Stimulated activated effector memory CD8-positive, alpha-beta T cell treated with anti-CD3 and anti-CD28 coated beads, Interleukin-12 subunit alpha, Interleukin-12 subunit beta, amount 100 ng/mL, for 72 hours (primary cell): Measurements from ENCODE around the gene SHISA6.

Source experiments
- ATAC-seq: fragments of 150-1000 bp; cut with Tn5 transposase; 2 replicates; pipeline ENCODE4 v1.10.0; 2021
- DNase-seq, 2 donors: peaks; one replicate each; pipeline ENCODE4 v3.0.0; 2021 to 2022; ENCODE audit warnings: low spot score in 2 of 2
- H3K27ac Mint-ChIP-seq: one replicate; pipeline ENCODE4 v1.8.0; 2022; ENCODE audit warnings: mild to moderate bottlenecking, mixed read lengths
- H3K36me3 Mint-ChIP-seq: one replicate; pipeline ENCODE4 v1.8.0; 2022; ENCODE audit warnings: mild to moderate bottlenecking, mixed read lengths
- H3K4me1 Mint-ChIP-seq: one replicate; pipeline ENCODE4 v1.8.0; 2022; ENCODE audit warnings: mixed read lengths
- H3K4me3 Mint-ChIP-seq: one replicate; pipeline ENCODE4 v1.8.0; 2022; ENCODE audit warnings: mild to moderate bottlenecking, mixed read lengths
- H3K9me3 Mint-ChIP-seq: one replicate; pipeline ENCODE4 v1.8.0; 2022; ENCODE audit warnings: mixed read lengths

SHISA6 gene

DNA sequence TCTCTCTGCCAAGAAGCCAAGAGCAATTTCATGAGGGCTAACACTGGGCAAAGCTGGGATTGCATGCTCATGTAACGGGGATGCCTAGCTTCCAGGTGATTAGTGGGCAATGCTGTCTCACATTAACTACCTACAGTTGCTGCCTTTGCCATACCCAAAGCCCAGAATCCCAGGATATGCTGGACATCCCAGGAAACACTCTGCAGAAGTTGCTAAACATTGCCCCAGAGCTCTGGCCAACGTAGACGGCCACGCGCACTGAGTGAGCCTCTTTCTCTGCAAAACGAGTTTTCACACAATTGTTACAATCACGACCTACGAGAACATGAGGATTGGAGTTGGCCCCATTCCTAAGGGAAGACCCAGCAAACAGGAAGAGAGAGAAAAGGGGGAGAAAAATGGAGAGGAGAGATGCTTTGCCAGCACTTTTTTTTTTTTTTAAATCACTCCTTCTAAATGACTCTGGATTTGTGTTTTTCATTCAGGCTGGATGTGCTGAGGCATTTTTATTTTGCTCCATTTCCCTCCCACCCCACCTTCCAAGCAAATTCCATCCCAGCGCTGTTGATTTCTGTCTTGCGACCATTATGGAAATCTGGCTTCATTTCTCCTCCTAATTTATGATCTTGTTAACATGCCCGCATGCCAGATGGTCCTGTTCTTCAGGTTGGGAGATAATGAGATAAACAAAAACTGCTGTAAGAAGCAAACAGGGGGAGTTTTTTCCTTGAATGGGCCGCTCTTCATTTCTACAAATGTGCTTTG is 244.5 kb downstream of the SHISA6 start:
- Mint-ChIP-seq H3K4me1 (peaks cover 5% of the 10 kb centered on the region), H3K9me3 (peaks cover 7% of the 10 kb centered on the region), H3K36me3 (no peaks in the 10 kb centered on the region), H3K27ac (no peak overlapping the region), H3K4me3 (no peak overlapping the region)
- DNase-seq (no peak), ATAC-seq (no peak)

DNA sequence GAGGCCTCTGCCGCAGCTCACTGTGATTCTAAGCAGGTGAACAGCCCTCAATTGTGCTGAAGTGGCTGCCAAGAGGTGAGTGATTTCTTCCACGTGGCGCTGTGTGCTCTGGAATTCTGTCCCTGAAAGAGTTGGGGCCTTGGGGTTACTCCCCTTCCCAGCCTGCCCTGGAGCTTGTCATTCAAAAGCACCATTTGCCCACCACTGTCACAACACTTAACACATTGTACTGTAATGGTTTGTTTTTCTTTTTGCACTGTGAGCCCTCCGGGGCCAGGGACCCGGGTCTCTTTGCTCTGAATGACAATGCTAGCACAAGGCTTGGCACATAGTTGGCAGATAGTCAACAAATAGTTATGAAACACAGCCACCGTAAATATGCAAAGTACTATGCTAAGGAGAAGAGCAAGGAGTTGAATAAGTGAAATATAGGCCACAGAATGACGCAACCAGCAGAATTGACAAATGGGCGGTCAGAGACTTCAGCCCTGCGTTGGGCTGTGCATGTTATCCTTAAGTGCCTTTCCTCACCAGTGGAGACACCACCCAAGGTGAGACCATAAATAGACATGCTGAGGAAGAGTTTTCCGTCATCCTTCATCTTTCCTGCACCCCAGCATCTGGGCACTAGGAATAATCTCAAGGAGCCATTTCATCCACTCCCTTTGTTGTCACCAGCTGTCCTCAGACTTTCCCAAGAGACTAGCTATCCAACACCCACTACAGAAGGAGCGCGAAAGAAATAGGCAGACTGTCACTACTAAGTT is 245.3 kb downstream of the SHISA6 start:
- no peak overlapping the region for H3K27ac Mint-ChIP-seq
- DNase-seq, result no peak
- H3K4me3 Mint-ChIP-seq, result no peak overlapping the region
- H3K36me3 Mint-ChIP-seq, result no peaks in the 10 kb centered on the region
- ATAC-seq, result no peak
- peaks cover 5% of the 10 kb centered on the region for H3K4me1 Mint-ChIP-seq
- peaks cover 7% of the 10 kb centered on the region for H3K9me3 Mint-ChIP-seq

DNA sequence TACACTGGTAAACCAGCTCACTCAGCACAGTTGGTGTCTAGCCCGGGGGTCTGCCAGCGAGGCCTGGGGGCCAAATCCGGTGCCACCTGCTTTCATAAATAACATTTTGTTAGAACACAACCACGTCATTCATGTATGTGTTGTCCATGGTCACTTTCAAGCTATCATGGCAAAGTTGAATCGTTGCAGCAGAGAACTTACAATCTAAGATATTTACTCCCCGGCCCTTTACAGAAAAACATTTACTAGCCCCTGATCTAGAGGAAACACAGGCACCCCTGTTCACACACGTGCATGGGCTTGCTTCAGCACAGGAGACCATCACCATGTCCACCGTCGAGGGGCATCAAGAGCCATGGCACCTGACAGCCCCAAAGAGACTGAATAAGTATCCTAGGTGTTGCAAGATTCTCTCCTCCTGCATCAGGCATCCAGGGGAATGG is 245.9 kb downstream of the SHISA6 start:
- Mint-ChIP-seq H3K4me1 (peaks cover 5% of the 10 kb centered on the region), H3K4me3 (no peak overlapping the region), H3K36me3 (no peaks in the 10 kb centered on the region), H3K9me3 (peaks cover 7% of the 10 kb centered on the region), H3K27ac (no peak overlapping the region)
- DNase-seq (no peak), ATAC-seq (no peak)

DNA sequence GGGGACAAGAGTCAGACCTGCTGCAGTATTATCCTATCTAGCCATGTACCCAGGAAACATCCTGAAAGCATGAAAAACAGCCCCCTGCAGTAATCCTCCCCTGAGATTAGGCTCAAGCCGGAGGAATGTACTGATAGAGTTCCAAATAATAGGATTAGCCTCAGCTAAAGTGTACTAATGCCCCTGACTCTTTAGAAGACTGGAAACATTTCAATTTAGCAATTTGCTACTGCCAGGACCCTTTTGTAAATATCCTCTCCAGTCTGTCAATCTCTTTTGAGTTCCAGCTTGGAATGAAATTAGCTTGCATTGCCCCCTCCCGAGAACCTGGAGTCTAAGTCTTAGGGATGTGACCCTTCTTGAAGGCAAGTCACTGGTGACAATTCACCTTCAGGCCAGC is 246.5 kb downstream of the SHISA6 start:
- no peak for ATAC-seq
- DNase-seq, result no peak
- Mint-ChIP-seq H3K36me3 (no peaks in the 10 kb centered on the region), H3K4me1 (peaks cover 5% of the 10 kb centered on the region), H3K9me3 (peaks cover 8% of the 10 kb centered on the region), H3K27ac (no peak overlapping the region), H3K4me3 (no peak overlapping the region)

DNA sequence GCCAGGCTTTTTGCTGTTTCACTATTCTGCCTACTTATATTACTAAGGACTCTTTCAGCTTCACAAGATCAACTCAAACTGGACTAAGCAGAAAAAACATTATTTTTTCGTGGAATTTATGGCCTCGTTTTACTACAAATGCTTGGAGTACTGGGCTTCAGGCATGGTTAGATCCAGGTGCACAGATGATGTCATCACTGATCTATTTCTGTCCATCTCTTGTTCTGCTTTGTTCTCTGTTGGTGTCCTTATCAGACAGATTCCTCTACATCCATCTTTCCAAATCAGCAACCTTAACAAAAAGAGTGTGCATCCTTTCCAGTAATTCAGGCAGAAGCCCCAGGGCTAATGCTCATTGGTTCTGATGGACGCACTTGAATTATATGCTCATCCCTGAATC is 247.4 kb downstream of the SHISA6 start:
- Mint-ChIP-seq H3K4me3 (no peak overlapping the region), H3K27ac (no peak overlapping the region), H3K9me3 (peaks cover 12% of the 10 kb centered on the region), H3K36me3 (no peaks in the 10 kb centered on the region), H3K4me1 (peaks cover 5% of the 10 kb centered on the region)
- DNase-seq (no peak), ATAC-seq (no peak)

DNA sequence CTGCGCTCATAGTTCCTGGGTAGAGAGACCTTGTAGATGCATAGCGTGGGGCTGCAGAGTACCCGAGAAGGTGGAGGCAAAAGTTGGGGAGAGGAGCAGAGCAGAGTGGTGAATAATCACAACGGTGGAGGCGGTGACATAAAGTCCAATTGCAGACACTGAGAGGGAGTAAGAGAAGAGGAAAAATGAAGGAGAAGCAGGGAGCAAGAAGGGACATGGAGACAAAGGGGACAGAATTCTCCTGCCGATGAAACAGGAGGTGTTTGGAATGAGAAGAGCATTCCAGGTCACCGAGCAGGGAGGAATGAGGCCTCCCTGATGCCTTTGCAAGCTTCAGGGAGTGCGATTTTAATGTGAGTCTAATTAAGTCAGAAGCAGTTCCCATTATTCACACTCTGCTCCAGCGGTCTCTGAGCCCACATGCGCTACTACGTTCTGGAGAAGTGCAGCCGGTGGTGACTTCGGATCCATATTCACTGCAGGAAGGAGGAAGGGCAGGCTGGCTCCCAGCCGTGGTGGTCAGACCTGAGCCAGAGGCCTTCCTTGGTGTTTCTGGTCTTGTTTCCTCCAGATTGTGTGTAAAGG is 249.2 kb downstream of the SHISA6 start:
- DNase-seq, result no peak
- H3K27ac Mint-ChIP-seq, result no peak overlapping the region
- H3K36me3 Mint-ChIP-seq, result no peaks in the 10 kb centered on the region
- H3K4me1 Mint-ChIP-seq, result peaks cover 5% of the 10 kb centered on the region
- H3K4me3 Mint-ChIP-seq, result no peak overlapping the region
- H3K9me3 Mint-ChIP-seq, result peaks cover 12% of the 10 kb centered on the region
- no peak for ATAC-seq

DNA sequence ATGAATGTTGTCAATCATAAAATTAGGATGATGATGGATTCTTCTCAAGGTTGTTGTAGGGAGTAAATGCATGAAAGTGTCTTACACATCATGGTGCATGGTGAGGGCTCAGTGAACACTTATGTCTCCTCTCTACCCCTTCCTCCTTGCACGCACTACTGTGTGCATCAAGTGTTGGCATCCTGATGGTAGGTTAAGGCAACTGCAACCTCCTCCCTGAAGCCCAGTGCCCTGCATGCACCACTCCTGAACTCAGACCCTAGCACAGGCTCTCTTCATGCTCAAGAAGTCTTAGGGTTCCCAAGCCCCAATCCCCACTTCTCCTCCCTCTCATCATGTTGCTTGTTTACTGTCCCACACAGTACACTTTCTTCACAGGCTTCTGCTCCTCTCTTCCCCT is 251.5 kb downstream of the SHISA6 start:
- no peak for ATAC-seq
- peaks cover 12% of the 10 kb centered on the region for H3K9me3 Mint-ChIP-seq

DNA sequence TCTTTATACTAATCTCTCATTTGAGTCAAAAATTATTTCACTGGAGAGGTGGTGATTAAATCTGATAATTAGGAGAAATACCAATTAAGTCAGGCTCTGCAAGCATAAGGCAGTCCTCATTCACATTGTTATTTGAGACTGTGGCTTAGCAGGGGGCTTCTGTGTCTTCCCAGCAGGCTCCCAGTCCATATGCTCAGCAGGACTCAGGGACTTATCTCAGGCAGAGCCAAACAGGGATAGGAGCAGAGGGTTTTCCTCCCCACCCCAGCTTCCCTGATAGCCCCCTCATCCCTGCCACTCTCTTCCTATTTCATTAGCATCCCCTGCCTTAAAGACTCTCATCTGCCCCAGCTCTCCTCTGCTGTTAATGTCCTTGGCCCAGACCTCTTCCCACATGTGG is 252.9 kb downstream of the SHISA6 start:
- H3K9me3 Mint-ChIP-seq, result peaks cover 19% of the 10 kb centered on the region
- peaks cover 5% of the 10 kb centered on the region for H3K4me1 Mint-ChIP-seq
- ATAC-seq, result no peak
- H3K4me3 Mint-ChIP-seq, result no peak overlapping the region
- DNase-seq, result no peak
- no peaks in the 10 kb centered on the region for H3K36me3 Mint-ChIP-seq
- no peak overlapping the region for H3K27ac Mint-ChIP-seq

More for the DNA sequence above, 251.5 kb downstream of the SHISA6 start:
- peaks cover 5% of the 10 kb centered on the region for H3K4me1 Mint-ChIP-seq
- DNase-seq, result no peak
- H3K27ac Mint-ChIP-seq, result no peak overlapping the region
- H3K36me3 Mint-ChIP-seq, result no peaks in the 10 kb centered on the region
- no peak overlapping the region for H3K4me3 Mint-ChIP-seq

DNA sequence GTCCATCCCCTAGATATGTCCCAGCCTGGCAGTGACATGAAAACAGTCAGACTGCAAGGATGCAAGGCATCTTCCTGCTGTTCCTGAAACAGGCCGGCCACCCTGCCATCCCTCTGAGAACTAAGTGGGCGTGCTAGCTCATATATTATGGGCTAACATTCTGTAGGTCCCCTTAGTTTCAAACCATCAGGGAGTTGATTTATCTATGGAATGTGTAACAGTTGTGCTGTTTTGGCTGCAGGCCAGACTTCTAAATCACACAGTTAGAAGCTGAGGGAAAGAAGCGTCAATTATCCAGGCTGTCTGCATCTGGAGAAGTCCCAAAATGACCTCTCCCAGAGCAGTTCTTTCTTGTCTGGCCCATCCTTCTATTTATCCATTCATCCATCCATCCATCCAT is 254.6 kb downstream of the SHISA6 start:
- H3K4me1 Mint-ChIP-seq, result no peaks in the 10 kb centered on the region
- H3K27ac Mint-ChIP-seq, result no peak overlapping the region
- no peak for DNase-seq
- no peaks in the 10 kb centered on the region for H3K36me3 Mint-ChIP-seq
- H3K4me3 Mint-ChIP-seq, result no peak overlapping the region
- peaks cover 12% of the 10 kb centered on the region for H3K9me3 Mint-ChIP-seq
- no peak for ATAC-seq

DNA sequence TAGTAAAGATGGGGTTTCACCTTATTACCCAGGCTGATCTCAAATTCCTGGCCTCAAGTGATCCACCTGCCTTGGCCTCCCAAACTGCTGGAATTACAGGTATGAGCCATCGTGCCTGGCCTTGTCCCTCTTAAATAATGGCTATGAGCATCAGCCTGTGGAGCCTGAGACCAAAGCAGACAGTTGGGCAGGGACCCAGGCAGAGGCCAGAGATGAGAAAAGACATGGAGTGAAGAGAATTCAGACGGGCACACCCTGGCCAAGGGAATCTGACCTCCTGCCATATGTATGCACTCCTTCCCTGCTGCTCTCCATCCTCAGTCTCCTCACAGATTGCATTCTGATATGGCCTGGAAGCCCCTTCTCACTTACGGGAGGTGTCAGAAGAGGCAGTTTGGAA is 258.9 kb downstream of the SHISA6 start:
- DNase-seq, result no peak
- Mint-ChIP-seq H3K36me3 (no peaks in the 10 kb centered on the region), H3K9me3 (peaks cover 16% of the 10 kb centered on the region), H3K4me3 (no peak overlapping the region), H3K27ac (no peak overlapping the region), H3K4me1 (no peaks in the 10 kb centered on the region)
- ATAC-seq, result no peak

DNA sequence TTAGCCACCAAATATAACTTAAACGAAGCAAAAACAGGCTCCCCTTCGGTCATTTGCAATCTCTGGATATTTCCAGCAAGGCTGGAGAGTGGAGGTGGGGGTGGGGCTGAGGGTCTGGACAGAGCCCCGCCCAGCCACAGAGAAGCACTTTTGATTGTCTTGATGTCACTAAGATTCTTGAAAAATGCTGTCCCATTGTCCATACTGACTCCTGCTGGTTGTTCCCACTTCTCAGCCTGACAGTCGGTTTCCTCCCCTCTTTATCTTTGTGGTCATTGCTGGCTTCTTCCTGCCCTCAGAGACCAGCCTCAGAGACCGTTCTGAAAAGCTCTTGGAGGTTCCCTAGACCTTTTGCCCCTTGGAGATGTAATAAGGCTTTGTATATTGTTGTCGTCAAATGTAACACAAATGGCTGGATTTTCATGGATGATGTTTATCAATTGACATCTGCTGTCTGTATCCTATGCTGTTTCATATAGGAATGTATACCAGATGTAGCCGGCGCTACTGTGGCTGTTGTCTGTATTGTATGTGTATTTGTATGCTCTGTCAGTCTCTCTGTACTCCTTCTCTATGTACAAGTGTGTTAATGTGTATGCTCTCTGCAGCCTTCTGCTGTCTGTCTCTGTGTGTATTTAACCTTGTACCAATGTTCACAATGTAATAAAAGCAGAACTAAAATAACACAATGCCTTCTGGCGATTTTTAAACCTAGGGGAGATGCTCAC is 262.5 kb downstream of the SHISA6 start:
- Mint-ChIP-seq H3K4me1 (no peaks in the 10 kb centered on the region), H3K27ac (no peak overlapping the region), H3K9me3 (peaks cover 16% of the 10 kb centered on the region), H3K36me3 (no peaks in the 10 kb centered on the region), H3K4me3 (no peak overlapping the region)
- ATAC-seq, result no peak
- no peak for DNase-seq

DNA sequence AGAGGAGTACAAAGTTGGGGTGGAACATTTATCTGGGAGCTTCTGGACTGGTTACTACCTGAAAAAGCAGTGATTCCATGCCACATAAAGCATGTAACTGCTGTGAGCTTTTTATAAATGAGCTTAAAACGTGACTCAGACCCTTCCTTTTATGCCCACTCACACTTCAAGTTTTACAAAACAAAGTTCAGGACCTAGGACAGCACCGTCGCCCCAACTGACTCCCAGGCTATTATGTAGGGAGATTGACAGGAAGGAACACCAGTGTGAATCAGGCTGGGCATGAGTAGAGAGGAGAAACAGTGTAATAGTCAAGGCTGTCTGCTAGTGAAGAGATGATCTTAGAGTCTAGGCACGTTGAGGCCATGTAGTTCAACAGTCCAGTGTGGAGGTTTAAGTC is 265.6 kb downstream of the SHISA6 start:
- no peak for ATAC-seq
- DNase-seq, result no peak
- no peaks in the 10 kb centered on the region for H3K36me3 Mint-ChIP-seq
- no peaks in the 10 kb centered on the region for H3K4me1 Mint-ChIP-seq
- peaks cover 17% of the 10 kb centered on the region for H3K9me3 Mint-ChIP-seq
- no peak overlapping the region for H3K27ac Mint-ChIP-seq
- no peak overlapping the region for H3K4me3 Mint-ChIP-seq

DNA sequence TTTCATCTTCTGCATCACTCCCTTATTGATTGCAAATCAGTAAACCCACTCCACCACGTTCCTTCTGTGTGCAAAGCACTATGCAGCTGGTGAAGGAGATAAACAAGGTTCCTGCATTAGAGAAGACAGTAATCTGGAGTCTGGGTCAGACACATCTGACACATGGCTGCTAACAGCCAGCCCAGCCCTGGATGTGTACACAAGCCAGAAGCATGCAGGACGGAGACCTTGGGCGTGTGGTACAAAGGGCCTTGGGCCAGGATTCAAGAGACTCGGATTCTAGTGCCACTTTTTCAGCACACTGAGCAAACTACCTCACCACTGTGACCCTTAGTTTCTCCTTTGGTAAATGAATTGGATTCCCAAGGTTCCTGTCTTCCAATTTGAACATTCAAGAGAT is 270.7 kb downstream of the SHISA6 start:
- ATAC-seq (no peak), DNase-seq (no peak)
- Mint-ChIP-seq H3K4me3 (no peak overlapping the region), H3K4me1 (no peaks in the 10 kb centered on the region), H3K27ac (no peak overlapping the region), H3K9me3 (peaks cover 16% of the 10 kb centered on the region), H3K36me3 (no peaks in the 10 kb centered on the region)

DNA sequence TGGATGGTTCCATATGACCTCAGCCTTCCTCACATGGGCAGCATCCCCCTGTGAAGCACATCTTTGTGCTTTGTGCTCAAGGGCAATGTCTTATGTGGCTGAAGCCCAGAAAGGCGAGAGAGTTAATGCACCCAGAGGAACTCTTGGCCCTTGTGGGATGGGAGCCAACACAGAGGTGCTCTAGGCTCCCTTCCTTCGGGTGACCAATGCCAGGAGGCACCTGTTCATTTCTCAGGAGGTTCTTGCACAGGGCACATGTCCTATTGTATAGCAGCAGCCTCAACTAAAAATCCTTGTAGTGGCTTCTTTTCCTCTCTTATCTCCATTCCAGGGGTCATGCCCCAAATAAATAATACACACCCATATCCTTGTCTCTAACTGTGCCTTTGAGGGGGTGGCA is 273.6 kb downstream of the SHISA6 start:
- DNase-seq, result no peak
- no peak for ATAC-seq
- H3K4me1 Mint-ChIP-seq, result no peaks in the 10 kb centered on the region
- H3K4me3 Mint-ChIP-seq, result no peak overlapping the region
- H3K27ac Mint-ChIP-seq, result no peak overlapping the region
- H3K36me3 Mint-ChIP-seq, result no peaks in the 10 kb centered on the region
- peaks cover 7% of the 10 kb centered on the region for H3K9me3 Mint-ChIP-seq

DNA sequence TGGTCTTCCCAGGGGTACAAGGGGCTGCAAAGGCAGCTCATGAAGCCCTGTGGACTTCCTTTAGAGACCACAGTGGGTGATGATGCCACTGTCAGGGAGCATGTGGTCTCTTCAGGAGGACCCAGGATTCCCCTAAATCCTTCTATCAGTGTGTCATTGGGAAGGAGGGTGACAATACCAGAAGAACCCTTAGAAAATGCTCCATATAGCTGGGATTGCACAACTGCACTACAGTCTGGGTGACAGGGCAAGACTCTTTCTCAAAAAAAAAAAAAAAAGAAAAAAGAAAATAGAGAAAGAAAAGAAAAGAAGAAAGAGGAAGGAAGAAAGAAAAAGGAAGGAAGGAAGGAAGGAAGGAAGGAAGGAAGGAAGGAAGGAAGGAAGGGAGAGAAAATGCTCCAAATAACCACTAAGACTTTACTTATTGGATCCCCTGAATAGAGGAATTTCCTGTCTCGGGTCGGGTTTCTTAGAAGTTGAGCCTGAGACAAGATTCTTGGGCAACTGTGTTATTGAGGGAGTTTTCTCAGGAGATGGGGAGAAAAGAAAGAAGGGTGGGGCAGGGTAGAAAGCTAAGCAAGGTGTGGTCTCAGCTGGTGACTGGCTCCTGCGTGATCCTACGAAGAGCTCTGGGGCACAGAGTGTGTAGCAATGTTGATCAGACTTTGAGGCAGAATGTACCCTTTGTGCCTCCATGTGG is 274.1 kb downstream of the SHISA6 start:
- Mint-ChIP-seq H3K4me3 (no peak overlapping the region), H3K36me3 (no peaks in the 10 kb centered on the region), H3K27ac (no peak overlapping the region), H3K9me3 (peaks cover 7% of the 10 kb centered on the region), H3K4me1 (no peaks in the 10 kb centered on the region)
- ATAC-seq, result no peak
- DNase-seq, result no peak
